GM12892 (cell line): ENCODE results near the gene TBX2.

Experiments used
- POLR2A ChIP-seq: IDR thresholded peaks from 2 replicates; pipeline ENCODE4 v1.6.1; 2011; ENCODE audit warnings: low read depth, low read length, control low read depth
- POLR2AphosphoS5 ChIP-seq: IDR thresholded peaks from 2 replicates; pipeline ENCODE4 v1.6.1; 2011; ENCODE audit warnings: low read depth, low read length, control low read depth
- TAF1 ChIP-seq: IDR thresholded peaks from 2 replicates; pipeline ENCODE4 v1.6.1; 2011; ENCODE audit warnings: low read depth, mild to moderate bottlenecking, control low read depth, low read length, borderline replicate concordance

GRCh38 chr17:61393550-61393903 lies 6.1 kb upstream of the TBX2 start:
- TF ChIP-seq POLR2AphosphoS5 (no peak), POLR2A (no peak), TAF1 (no peak)
